A549 (cell line): ENCODE measurements around the gene OPN1SW. TPM values are rescaled to one million over a fixed set of nuclear protein-coding genes. Genes with fewer than 3 reads are reported as not detected.

Experiments used
- ATAC-seq, 2 experiments: fragments of 200-7000 bp in 1 of 2; fragments of >200 bp in 1 of 2; cut with Nextera tagmentation in 1 of 2; cut with Tn5 transposase in 1 of 2; 3 replicates each; pipeline versions ENCODE4 v1.8.0 to v1.9.1; 2018 to 2020; ENCODE audit warnings: mild to moderate bottlenecking in 1 of 2, moderate library complexity in 1 of 2
- CTCF ChIA-PET: fragments of 300-600 bp; sonication (Branson Sonifier 250); formaldehyde crosslinking; extraction: SDS; loops from one replicate; lab custom pipeline; 2021; ENCODE audit warnings: antibody characterized with exemption, inconsistent platforms; lab: Yijun Ruan, JAX
- POLR2A ChIA-PET: fragments of 350-600 bp; formaldehyde crosslinking; extraction: SDS; loops from one replicate; lab custom pipeline; 2021; ENCODE audit warnings: antibody characterized with exemption, inconsistent platforms; lab: Yijun Ruan, JAX
- DNase-seq, 2 experiments: peaks; one replicate each; pipeline versions ENCODE4 v3.0.0 to v3.0.0-alpha.2; 2011 to 2016; ENCODE audit warnings: low read depth in 1 of 2, low spot score in 1 of 2
- FAIRE-seq: peaks from 2 replicates; lab custom pipeline; 2011; peaks lifted over from hg19 to GRCh38; lab: Jason Lieb, UNC
- H3K27ac ChIP-seq, 2 experiments: fragments of >200 bp; sonication (Bioruptor Twin); formaldehyde crosslinking; 3 replicates each; pipeline ENCODE4 v1.5.1; 2016 to 2017
- H3K4me1 ChIP-seq: fragments of >200 bp; sonication (Bioruptor Twin); formaldehyde crosslinking; 3 replicates; pipeline ENCODE4 v1.6.1; 2016
- H3K4me2 ChIP-seq: fragments of >200 bp; sonication (Bioruptor Twin); formaldehyde crosslinking; 3 replicates; pipeline ENCODE4 v1.6.1; 2016
- H3K4me3 ChIP-seq: fragments of >200 bp; sonication (Bioruptor Twin); formaldehyde crosslinking; 3 replicates; pipeline ENCODE4 v1.5.1; 2016
- H3K9me3 ChIP-seq: fragments of >200 bp; sonication (Bioruptor Twin); formaldehyde crosslinking; 3 replicates; pipeline ENCODE4 v1.6.1; 2016
- ATOH8 ChIP-seq: fragments of 250-450 bp; sonication (Bioruptor Pico); IDR thresholded peaks from 2 replicates; pipeline ENCODE4 v1.5.0; 2020; ENCODE audit warnings: low read depth, mild to moderate bottlenecking, moderate library complexity
- BHLHE40 ChIP-seq: IDR thresholded peaks from 2 replicates; pipeline ENCODE4 v1.6.1; 2012; ENCODE audit warnings: low read depth, low read length, inconsistent platforms
- CHD2 ChIP-seq: fragments of 150-350 bp; IDR thresholded peaks from 2 replicates; pipeline ENCODE4 v1.6.1; 2014; ENCODE audit warnings: low read length; ENCODE audit not compliant: partially characterized antibody
- CHD4 ChIP-seq: fragments of 200-600 bp; sonication (generic); IDR thresholded peaks from 2 replicates; pipeline ENCODE4 v1.6.1; 2016; ENCODE audit warnings: antibody characterized with exemption, mild to moderate bottlenecking, borderline replicate concordance
- E2F6 ChIP-seq: IDR thresholded peaks from 2 replicates; pipeline ENCODE4 v1.6.1; 2012; ENCODE audit warnings: low read depth, borderline replicate concordance
- EP300 ChIP-seq, 2 experiments: fragments of >200 bp; sonication (Bioruptor Twin); formaldehyde crosslinking; IDR thresholded peaks; 2 replicates in 1 of 2; 3 replicates in 1 of 2; pipeline ENCODE4 v1.6.1; 2016 to 2017
- ESRRA ChIP-seq: fragments of 150-350 bp; IDR thresholded peaks from 2 replicates; pipeline ENCODE4 v1.6.1; 2014; ENCODE audit warnings: mild to moderate bottlenecking, low read length, borderline replicate concordance
- FOSB ChIP-seq: fragments of 250-450 bp; sonication (Bioruptor Pico); IDR thresholded peaks from 2 replicates; pipeline ENCODE4 v1.5.0; 2020; ENCODE audit warnings: mild to moderate bottlenecking, moderate library complexity
- FOSL2 ChIP-seq, 2 experiments: fragments of 450-650 bp in 1 of 2; fragments of >200 bp in 1 of 2; sonication (Bioruptor Twin) in 1 of 2; formaldehyde crosslinking; IDR thresholded peaks; 2 replicates each; pipeline versions ENCODE4 v1.5.0 to v1.6.1; 2016 to 2020; ENCODE audit warnings: mild to moderate bottlenecking in 1 of 2, moderate library complexity in 1 of 2
- HMGXB4 ChIP-seq: fragments of 250-450 bp; sonication (Bioruptor Pico); IDR thresholded peaks from 2 replicates; pipeline ENCODE4 v1.5.0; 2021; ENCODE audit warnings: mild to moderate bottlenecking, moderate library complexity, borderline replicate concordance
- HOXA7 ChIP-seq: fragments of 250-450 bp; sonication (Bioruptor Pico); IDR thresholded peaks from 2 replicates; pipeline ENCODE4 v1.5.0; 2020; ENCODE audit warnings: mild to moderate bottlenecking, moderate library complexity
- JUNB ChIP-seq: fragments of >200 bp; sonication (Bioruptor Twin); formaldehyde crosslinking; IDR thresholded peaks from 2 replicates; pipeline ENCODE4 v1.6.1; 2016
- KDM1A ChIP-seq: fragments of 200-600 bp; sonication (generic); IDR thresholded peaks from 2 replicates; pipeline ENCODE4 v1.6.1; 2016; ENCODE audit warnings: low read depth, mild to moderate bottlenecking
- MAX ChIP-seq: IDR thresholded peaks from 2 replicates; pipeline ENCODE4 v1.6.1; 2012
- MAZ ChIP-seq: fragments of 150-350 bp; IDR thresholded peaks from 2 replicates; pipeline ENCODE4 v1.6.1; 2014; ENCODE audit warnings: antibody characterized with exemption, low read depth, low read length, borderline replicate concordance
- NPAS2 ChIP-seq: fragments of 250-450 bp; sonication (Bioruptor Pico); IDR thresholded peaks from 2 replicates; pipeline ENCODE4 v1.8.0; 2022; ENCODE audit warnings: mild to moderate bottlenecking, moderate library complexity, borderline replicate concordance
- NR3C1 ChIP-seq: fragments of >200 bp; sonication (Bioruptor Twin); formaldehyde crosslinking; IDR thresholded peaks from 3 replicates; pipeline ENCODE4 v1.6.1; 2017
- RAD21 ChIP-seq, 2 experiments: fragments of >200 bp in 1 of 2; sonication (Bioruptor Twin) in 1 of 2; formaldehyde crosslinking in 1 of 2; IDR thresholded peaks in 1 of 2; conservative IDR thresholded peaks in 1 of 2; 2 replicates in 1 of 2; 3 replicates in 1 of 2; pipeline ENCODE4 v1.6.1; 2012 to 2018; ENCODE audit warnings: inconsistent platforms in 1 of 2
- RARB ChIP-seq: fragments of 250-450 bp; sonication (Bioruptor Pico); IDR thresholded peaks from 2 replicates; pipeline ENCODE4 v1.8.0; 2021; ENCODE audit warnings: mild to moderate bottlenecking, moderate library complexity
- RFX5 ChIP-seq: fragments of 450-650 bp; IDR thresholded peaks from 2 replicates; pipeline ENCODE4 v1.7.1; 2014; ENCODE audit warnings: antibody characterized with exemption, mild to moderate bottlenecking, moderate library complexity
- RNF2 ChIP-seq: fragments of 200-600 bp; sonication (generic); IDR thresholded peaks from 2 replicates; pipeline ENCODE4 v1.6.1; 2016; ENCODE audit warnings: low read depth, mild to moderate bottlenecking, antibody characterized with exemption, moderate library complexity, borderline replicate concordance
- SMC3 ChIP-seq: fragments of >200 bp; sonication (Bioruptor Twin); formaldehyde crosslinking; IDR thresholded peaks from 3 replicates; pipeline ENCODE4 v1.6.1; 2018; ENCODE audit warnings: inconsistent platforms
- USF2 ChIP-seq: fragments of 450-650 bp; IDR thresholded peaks from 2 replicates; pipeline ENCODE4 v1.6.1; 2014; ENCODE audit warnings: antibody characterized with exemption
- ZC3H11A ChIP-seq: fragments of 450-650 bp; IDR thresholded peaks from 2 replicates; pipeline ENCODE4 v1.6.1; 2014; ENCODE audit warnings: antibody characterized with exemption, mild to moderate bottlenecking
- ZNF302 ChIP-seq: fragments of 250-450 bp; sonication (Bioruptor Pico); IDR thresholded peaks from 2 replicates; pipeline ENCODE4 v1.9.0; 2021; ENCODE audit warnings: inconsistent platforms, mild to moderate bottlenecking, moderate library complexity
- WGBS: methylation state at CpG from one replicate; pipeline ENCODE4 v1.1.6; 2017; ENCODE audit errors: missing lambda C conversion rate; 5-methylcytosine and 5-hydroxymethylcytosine counted together
- polyA plus RNA-seq, 4 experiments: library from polyadenylated mRNA; depleted of rRNA in 3 of 4; stranded (reverse); fragments of >200 nt; fragmentation: RNase III in 1 of 4; extraction: RNeasy Plus Mini Kit Qiagen cat#74134 plus additional on column Dnase treatment in 1 of 4; gene quantifications; 2 replicates in 3 of 4; 3 replicates in 1 of 4; pipeline ENCODE4 v1.2.3, GENCODE V29; 2011 to 2017

Gene OPN1SW
- polyA plus RNA-seq, 2 of the 4 experiments (the other 2 are of a cell fraction) = not detected

- no peaks in the 10 kb centered on the region for H3K9me3 ChIP-seq
- H3K4me3 ChIP-seq = peak overlapping the region; percentile 83
- peak overlapping the region; percentile 91 for H3K4me2 ChIP-seq
- H3K4me1 ChIP-seq = 0 out of 3 replicates have a peak, but pooled peaks cover 9% of the 10 kb centered on the region
- WGBS = 50% methylated on average over 27 of the region's 45 CpGs
- DNase-seq (no peak), ATAC-seq (peak; percentile 23 to 31; a peak in 4 of 6 replicates), FAIRE-seq (no peak)
- ChIA-PET CTCF (no interaction called here), POLR2A (no interaction called here)
- H3K27ac ChIP-seq = peak overlapping the region; percentile 77 to 92
- TF ChIP-seq EP300 (IDR thresholded peaks at IDR 0.05) = no peak
- TF ChIP-seq RFX5 = no peak
- TF ChIP-seq FOSL2 (IDR thresholded peaks at IDR 0.05) = no peak
- TF ChIP-seq FOSL2 (CRISPR knock-in tag; IDR thresholded peaks at IDR 0.05) = no peak
- TF ChIP-seq JUNB = no peak
- no peak for TF ChIP-seq MAZ
- no peak for TF ChIP-seq NR3C1
- TF ChIP-seq ZNF302 = no peak
- no peak for TF ChIP-seq KDM1A
- no peak for TF ChIP-seq NPAS2 (CRISPR knock-in tag)
- no peak for TF ChIP-seq USF2
- TF ChIP-seq ZC3H11A = no peak
- no peak for TF ChIP-seq HOXA7 (CRISPR knock-in tag)
- TF ChIP-seq ESRRA = no peak
- TF ChIP-seq E2F6 = no peak
- TF ChIP-seq RAD21 (conservative IDR thresholded peaks at IDR 0.05 in 1 of 2, IDR thresholded peaks at IDR 0.05 in 1 of 2) = no peak
- TF ChIP-seq CHD2 = no peak
- TF ChIP-seq HMGXB4 (CRISPR knock-in tag) = no peak
- TF ChIP-seq BHLHE40 = no peak
- TF ChIP-seq MAX = no peak
These were observed 14.9 kb upstream of the OPN1SW start for GRCh38 chr7:128790315-128791041.

- ChIA-PET POLR2A (no interaction called here), CTCF (interaction anchor here (1.0 to 2.0 kb wide), 2 partner anchors 9 to 83 kb away, joined by 3 to 4 read pairs; no protein-coding TSS in a partner anchor)
- Histone ChIP-seq H3K9me3 (no peaks in the 10 kb centered on the region), H3K4me2 (no peak overlapping the region), H3K4me3 (no peak overlapping the region), H3K4me1 (0 out of 3 replicates have a peak, but pooled peaks cover 9% of the 10 kb centered on the region), H3K27ac (no peak overlapping the region)
- TF ChIP-seq CHD4 = no peak
- TF ChIP-seq RARB (CRISPR knock-in tag) = no peak
- no peak for TF ChIP-seq E2F6
- TF ChIP-seq FOSB = no peak
- TF ChIP-seq ZC3H11A = no peak
- TF ChIP-seq ATOH8 (CRISPR knock-in tag) = no peak
- no peak for TF ChIP-seq ESRRA
- TF ChIP-seq EP300 (IDR thresholded peaks at IDR 0.05) = no peak
- TF ChIP-seq SMC3 = no peak
- TF ChIP-seq RNF2 = no peak
- no peak for TF ChIP-seq MAZ
- FAIRE-seq (no peak), DNase-seq (no peak), ATAC-seq (no peak)
- WGBS = 63% methylated on average over 9 of the region's 9 CpGs
These were observed 13.1 kb upstream of the OPN1SW start for GRCh38 chr7:128788446-128789412.
